AG20443 (cell line): ENCODE measurements around the gene TRMT61A.
A peak's percentile ranks its signal among the peaks of the same experiment; 100 is the strongest.

Experiments used
- DNase-seq: peaks from one replicate; pipeline ENCODE4 v3.0.0; 2012; ENCODE audit warnings: low spot score, mixed read lengths

The TRMT61A gene

GRCh38 chr14:103535081-103535890 is 6.3 kb downstream of the TRMT61A start:
- DNase-seq, result no peak

- DNase-seq, result no peak
These were observed 7.0 kb downstream of the TRMT61A start for GRCh38 chr14:103535891-103536565.

DNA sequence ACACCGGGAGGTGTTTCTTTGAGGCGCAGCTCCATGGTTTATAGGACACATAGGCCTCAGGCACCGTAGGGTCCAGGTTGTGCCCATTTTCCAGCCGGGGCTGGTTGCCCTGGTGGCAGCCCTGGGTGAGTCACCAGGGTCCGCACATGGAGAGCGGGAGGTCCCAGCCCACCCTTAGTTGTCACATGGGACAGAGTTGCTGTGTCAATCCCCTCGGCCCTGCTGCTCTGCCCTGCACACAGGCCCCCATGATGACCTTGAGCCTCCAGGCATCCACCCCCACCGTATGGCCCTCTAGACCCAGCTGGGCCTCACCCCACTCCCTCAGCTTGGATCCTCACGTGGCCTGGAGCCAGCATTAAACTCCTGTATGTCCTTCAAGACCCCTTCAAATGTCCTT is 7.7 kb downstream of the TRMT61A start:
- DNase-seq, result no peak

- peak; percentile 43 for DNase-seq
These were observed 8.4 kb downstream of the TRMT61A start for GRCh38 chr14:103537175-103537990.

- no peak for DNase-seq
These were observed 9.5 kb downstream of the TRMT61A start for GRCh38 chr14:103538291-103539055.

DNA sequence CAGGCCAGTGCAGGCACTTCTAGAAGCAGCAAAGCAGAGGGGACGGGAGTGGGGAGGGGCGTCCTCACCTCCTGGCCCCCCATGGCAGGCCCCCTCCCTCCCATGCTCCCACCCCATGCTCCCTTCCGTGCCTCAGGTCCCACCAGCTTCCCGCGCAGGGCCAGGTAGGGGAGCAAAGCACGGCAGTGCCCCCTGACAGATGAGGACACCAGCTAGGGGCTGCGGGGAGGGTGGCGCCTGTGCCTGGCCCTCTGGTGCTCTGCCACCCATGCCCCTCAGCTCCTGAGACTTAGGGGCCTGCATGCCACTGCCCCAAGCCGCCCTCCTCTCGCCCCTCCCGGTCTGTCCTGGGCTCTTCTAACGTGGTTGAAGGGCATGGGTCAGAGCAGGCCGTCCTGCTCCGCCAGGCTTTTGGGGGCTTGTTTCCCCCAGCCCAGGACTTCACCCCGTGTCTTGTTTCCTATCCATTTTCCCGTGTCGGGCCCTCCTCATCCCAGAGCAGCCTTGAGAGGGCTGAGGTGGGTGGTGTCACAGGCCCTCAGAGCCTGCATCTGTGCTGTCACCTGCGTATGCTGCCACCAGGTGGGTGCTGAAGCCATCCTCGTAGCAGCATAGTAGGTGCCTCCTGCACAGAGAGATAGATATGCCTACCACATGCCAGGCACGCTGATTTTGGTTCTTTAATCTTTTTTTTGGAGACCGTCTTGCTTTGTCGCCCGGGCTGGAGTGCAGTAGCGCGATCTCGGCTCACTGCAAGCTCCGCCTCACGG is 10.2 kb downstream of the TRMT61A start:
- no peak for DNase-seq

GRCh38 chr14:103540821-103541708 is 12.1 kb downstream of the TRMT61A start:
- no peak for DNase-seq

DNA sequence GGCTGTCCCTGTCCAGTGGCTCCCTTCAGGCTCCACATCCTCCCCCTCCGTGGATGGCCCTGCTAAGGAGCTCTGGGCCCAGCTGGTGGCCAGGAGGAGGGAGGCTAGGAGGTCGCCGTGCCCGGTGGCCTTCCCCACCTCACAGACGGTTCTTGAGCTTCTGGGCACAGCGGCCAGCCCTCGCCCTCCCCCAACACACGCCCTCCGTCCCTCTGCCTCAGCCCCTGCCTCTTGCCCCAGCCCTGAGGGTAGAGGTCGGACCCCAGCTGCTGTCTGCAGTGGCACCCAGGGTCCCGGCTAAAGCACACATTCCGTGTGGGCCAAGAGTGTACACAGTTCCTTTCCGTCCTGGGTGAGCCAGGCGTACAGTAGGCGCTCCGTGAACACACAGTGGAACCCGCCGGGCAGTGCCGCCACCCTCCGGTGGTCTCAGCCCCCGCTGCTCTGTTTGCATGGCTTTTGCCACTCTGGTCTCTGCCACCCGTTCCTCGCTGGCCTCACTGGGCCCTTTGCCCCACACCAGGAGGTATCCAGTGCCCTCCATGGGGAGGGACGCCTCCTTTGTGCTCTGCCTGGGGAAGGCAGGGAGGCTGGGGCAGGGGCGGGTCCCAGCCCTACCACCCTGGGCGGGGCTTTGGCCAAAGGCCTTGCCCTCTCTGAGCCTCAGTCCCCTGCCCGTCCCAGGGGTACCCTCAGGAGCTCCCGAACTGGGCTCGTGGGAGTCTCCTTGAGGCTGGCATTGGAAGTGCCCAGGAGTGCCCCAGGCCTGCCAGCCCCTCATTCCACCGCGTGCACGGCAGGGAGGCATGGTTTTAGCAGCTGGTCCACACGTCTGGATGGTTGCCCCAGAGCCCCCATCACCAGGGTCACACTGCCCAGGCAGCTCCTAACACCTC is 13.0 kb downstream of the TRMT61A start:
- DNase-seq, result no peak

- DNase-seq, result peak; percentile 83
These were observed 13.7 kb downstream of the TRMT61A start for GRCh38 chr14:103542605-103543088.

- no peak for DNase-seq
These were observed 14.1 kb downstream of the TRMT61A start for GRCh38 chr14:103543140-103543539.

GRCh38 chr14:103543721-103544387 is 14.9 kb downstream of the TRMT61A start:
- no peak for DNase-seq

DNA sequence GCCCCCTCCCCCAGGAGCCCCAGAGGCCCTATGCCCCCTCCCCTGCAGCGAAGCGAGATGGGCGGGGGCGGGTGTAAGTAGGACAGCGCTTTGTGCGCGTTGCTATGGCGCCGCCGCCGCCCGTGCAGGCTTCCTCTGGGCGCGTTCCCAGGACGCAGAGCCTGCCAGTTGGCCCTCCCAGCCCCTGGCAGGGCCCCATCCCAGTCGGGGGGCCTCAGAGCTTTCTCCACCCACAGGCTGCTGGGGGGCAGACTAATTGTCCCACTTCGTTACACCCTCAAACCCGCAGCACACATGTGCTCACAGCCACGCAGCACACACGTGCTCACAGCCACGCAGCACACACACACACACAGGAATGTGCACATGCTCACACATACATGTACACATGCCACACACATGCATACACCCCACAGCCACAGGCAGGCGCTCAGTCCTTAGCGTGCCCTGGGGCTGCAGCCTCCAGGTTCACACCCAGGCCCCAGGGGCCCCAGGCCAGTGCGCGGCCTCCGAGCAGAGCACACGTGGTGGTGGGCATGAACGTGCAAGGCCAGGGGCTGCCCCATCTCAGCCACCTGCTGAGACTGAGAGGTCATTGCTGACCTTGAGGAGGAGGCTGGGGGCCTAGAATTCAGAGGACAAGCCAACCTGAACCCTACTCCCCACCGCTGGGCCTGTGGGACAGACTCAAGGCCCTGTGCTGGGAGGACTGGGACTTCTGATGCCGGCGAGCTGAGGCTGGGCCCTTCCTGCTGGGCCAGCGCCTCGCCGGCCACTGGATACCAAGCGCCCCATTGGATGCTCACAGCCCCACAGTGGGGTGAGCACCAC is 15.6 kb downstream of the TRMT61A start:
- no peak for DNase-seq

DNA sequence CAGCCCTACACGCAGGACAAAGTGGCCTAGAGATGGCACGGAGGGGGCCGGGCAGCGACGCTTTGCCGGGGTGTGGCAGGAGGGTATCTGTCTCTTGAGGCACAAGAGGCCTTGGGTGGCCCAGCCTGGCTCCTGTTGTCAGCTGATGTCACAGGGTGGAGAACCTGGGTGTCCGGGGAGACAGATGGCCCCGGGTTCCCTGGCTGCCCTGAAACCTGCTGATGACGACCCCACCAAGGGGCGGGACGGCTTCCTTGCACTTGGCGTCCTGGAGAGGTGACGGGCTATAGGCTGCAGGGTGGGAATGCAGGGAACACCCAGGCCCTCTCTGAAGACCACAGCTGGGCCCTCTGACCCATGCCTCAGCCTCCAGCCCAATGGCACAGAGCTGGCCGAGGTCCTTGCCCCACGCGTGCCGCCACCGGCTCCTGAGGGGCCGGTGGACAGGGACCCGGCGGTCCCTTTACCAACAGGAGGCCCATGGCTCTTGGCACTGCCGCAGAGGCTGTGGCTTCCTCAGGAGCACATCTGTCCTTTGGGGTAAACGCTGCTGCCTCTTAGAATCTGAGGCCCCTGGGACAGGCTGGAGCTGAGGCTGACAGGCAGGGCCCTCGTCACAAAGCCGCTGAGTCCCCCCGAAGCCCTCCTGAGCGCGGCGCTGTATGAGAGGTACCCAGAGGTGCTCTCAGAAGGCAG is 16.4 kb downstream of the TRMT61A start:
- DNase-seq, result no peak

DNA sequence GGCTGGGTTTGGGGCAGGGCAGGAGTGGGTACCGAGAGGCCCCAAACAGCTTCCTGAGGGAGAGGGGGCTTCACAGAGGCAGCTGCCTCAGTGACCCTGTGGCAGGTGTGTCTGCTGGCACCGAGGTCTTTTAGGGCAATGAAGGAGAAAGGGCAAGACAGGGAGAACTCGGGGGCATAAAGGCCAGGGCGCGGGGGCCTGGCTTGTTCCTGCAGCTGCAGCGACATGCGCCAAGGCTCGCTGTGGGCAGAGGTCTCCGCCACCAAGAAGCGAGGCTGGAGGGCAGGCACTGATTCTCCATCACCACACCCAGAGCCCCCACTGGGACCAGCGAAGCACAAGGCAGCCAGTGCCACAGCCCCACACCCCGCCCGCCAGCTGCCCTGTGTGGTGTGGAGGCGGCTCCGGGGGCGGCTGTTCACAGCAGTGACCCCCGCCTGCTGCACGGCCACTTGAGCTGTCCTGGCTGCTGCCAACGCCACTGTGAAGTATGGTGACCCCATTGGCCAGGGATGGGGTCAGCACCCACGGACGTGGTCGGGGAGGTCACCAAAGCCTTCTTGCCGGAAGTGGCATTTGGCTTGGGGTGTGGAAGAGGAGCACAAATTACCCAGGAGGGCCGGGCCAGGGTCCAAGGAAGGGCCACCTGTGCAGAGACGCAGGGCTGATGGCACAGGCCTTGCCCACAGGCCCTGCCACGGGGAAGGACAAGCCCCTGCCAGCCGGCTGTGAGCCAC is 17.1 kb downstream of the TRMT61A start:
- DNase-seq, result no peak

DNA sequence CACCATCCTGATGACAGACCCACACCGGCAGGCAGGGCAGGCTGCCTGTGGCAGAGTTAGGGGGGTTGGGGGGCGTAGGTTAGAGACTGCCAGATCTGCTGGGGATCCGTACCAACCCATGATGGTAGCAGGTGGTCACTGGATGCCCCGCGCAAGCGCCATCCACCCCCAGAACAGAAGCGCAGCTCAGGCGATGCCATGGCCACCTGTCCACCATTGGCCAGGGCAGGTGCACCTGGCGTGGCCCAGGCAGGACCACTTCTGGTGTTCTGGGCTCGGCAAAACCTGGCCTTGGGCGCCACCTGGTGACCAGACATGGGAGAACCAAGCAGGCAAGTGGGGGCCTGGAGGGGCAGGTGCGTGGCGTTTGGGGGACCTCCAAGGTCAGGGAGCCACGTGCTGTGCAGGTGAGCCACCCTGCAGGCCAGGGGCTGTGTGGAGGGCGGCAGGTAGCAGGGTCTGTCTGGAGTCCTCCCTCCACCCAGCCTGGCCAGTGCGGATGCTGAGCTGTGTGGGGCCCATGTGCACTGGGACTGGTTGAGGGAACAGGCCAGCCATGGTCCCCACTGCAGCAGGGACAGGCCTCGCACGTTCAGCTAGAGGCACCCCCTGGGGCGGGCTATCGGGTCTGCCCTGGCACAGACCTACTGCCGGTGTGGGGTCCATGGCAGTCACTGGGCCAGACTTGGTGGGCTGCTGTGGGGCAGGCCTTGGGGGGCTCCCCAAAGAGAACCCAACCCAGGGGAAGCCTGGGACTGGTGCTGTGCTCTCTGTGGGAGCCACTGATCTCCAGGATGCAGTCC is 17.9 kb downstream of the TRMT61A start:
- DNase-seq, result peak; percentile 81
